HEK293 (cell line): ENCODE results near the gene BABAM1.

Experiments used
- CTCF ChIA-PET: fragments of 350-600 bp; formaldehyde crosslinking; extraction: SDS; loops from one replicate; lab custom pipeline; 2021; ENCODE audit warnings: antibody characterized with exemption; lab: Yijun Ruan, JAX
- POLR2A ChIA-PET: fragments of 300-600 bp; formaldehyde crosslinking; extraction: SDS; loops from one replicate; lab custom pipeline; 2020; ENCODE audit warnings: antibody characterized with exemption, inconsistent platforms; lab: Yijun Ruan, JAX
- H3K27ac ChIP-seq: fragments of 200-500 bp; sonication (Bioruptor generic); 2 replicates; pipeline ENCODE4 v1.5.1; 2014; ENCODE audit warnings: low read depth, low read length, control low read depth, inconsistent platforms; ENCODE audit errors: extremely low read depth
- H3K36me3 ChIP-seq, 2 experiments: fragments of 200-500 bp in 1 of 2; sonication (Bioruptor generic) in 1 of 2; 1 replicate in 1 of 2; 2 replicates in 1 of 2; pipeline ENCODE4 v1.5.1; 2014 to 2017; ENCODE audit warnings: inconsistent platforms in 2 of 2, low read length in 2 of 2; ENCODE audit not compliant: control insufficient read depth in 2 of 2, insufficient read depth in 1 of 2
- H3K4me1 ChIP-seq: fragments of 200-500 bp; sonication (Bioruptor generic); 2 replicates; pipeline ENCODE4 v1.5.1; 2014; ENCODE audit warnings: mild to moderate bottlenecking, low read length, inconsistent platforms; ENCODE audit not compliant: control insufficient read depth, insufficient read depth
- H3K4me3 ChIP-seq: 2 replicates; pipeline ENCODE4 v1.5.1; 2011; ENCODE audit warnings: low read depth, mild to moderate bottlenecking, control low read depth, low read length, moderate library complexity
- H3K9me3 ChIP-seq: fragments of 200-500 bp; sonication (Bioruptor generic); 2 replicates; pipeline ENCODE4 v1.5.1; 2014; ENCODE audit warnings: low read depth, low read length, inconsistent platforms; ENCODE audit not compliant: control insufficient read depth, insufficient read depth
- ATF2 ChIP-seq: fragments of 450-650 bp; formaldehyde crosslinking; IDR thresholded peaks from 2 replicates; pipeline ENCODE4 v1.5.1; 2016; ENCODE audit warnings: missing biosample characterization, missing genetic modification characterization, low read depth
- EGR2 ChIP-seq: fragments of 450-650 bp; formaldehyde crosslinking; IDR thresholded peaks from 2 replicates; pipeline ENCODE4 v1.5.1; 2016; ENCODE audit warnings: low read depth, missing biosample characterization, missing genetic modification characterization
- GLIS1 ChIP-seq: fragments of 450-650 bp; formaldehyde crosslinking; IDR thresholded peaks from 2 replicates; pipeline ENCODE4 v1.5.1; 2016; ENCODE audit warnings: missing biosample characterization, missing genetic modification characterization
- GLIS2 ChIP-seq: fragments of 450-650 bp; formaldehyde crosslinking; IDR thresholded peaks from 2 replicates; pipeline ENCODE4 v1.5.1; 2016; ENCODE audit warnings: missing biosample characterization, missing genetic modification characterization
- IKZF3 ChIP-seq: fragments of 450-650 bp; IDR thresholded peaks from 2 replicates; pipeline ENCODE4 v1.5.0; 2018; ENCODE audit warnings: missing biosample characterization, mild to moderate bottlenecking, missing genetic modification characterization, moderate library complexity
- KLF7 ChIP-seq: fragments of 450-650 bp; formaldehyde crosslinking; IDR thresholded peaks from 2 replicates; pipeline ENCODE4 v1.5.1; 2016; ENCODE audit warnings: missing biosample characterization, missing genetic modification characterization, borderline replicate concordance
- KLF8 ChIP-seq: fragments of 450-650 bp; formaldehyde crosslinking; IDR thresholded peaks from 2 replicates; pipeline ENCODE4 v1.5.1; 2016; ENCODE audit warnings: missing biosample characterization, missing genetic modification characterization
- PATZ1 ChIP-seq: fragments of 450-650 bp; formaldehyde crosslinking; IDR thresholded peaks from 2 replicates; pipeline ENCODE4 v1.5.1; 2016; ENCODE audit warnings: missing biosample characterization, missing genetic modification characterization
- SP3 ChIP-seq: fragments of 450-650 bp; formaldehyde crosslinking; IDR thresholded peaks from 2 replicates; pipeline ENCODE4 v1.5.1; 2016; ENCODE audit warnings: missing biosample characterization, missing genetic modification characterization
- ZEB2 ChIP-seq: fragments of 450-650 bp; formaldehyde crosslinking; IDR thresholded peaks from 2 replicates; pipeline ENCODE4 v1.5.1; 2016; ENCODE audit warnings: missing biosample characterization, missing genetic modification characterization
- ZFHX2 ChIP-seq: fragments of 450-650 bp; formaldehyde crosslinking; conservative IDR thresholded peaks from 2 replicates; pipeline ENCODE4 v1.5.1; 2016; ENCODE audit warnings: missing biosample characterization, missing genetic modification characterization
- ZIC2 ChIP-seq: fragments of 450-650 bp; formaldehyde crosslinking; IDR thresholded peaks from 2 replicates; pipeline ENCODE4 v1.5.1; 2016; ENCODE audit warnings: missing biosample characterization, missing genetic modification characterization
- ZNF148 ChIP-seq: fragments of 450-650 bp; formaldehyde crosslinking; IDR thresholded peaks from 2 replicates; pipeline ENCODE4 v1.5.0; 2017; ENCODE audit warnings: missing biosample characterization, missing genetic modification characterization, borderline replicate concordance
- ZNF157 ChIP-seq: fragments of 450-650 bp; formaldehyde crosslinking; IDR thresholded peaks from 2 replicates; pipeline ENCODE4 v1.5.1; 2016; ENCODE audit warnings: missing biosample characterization, missing genetic modification characterization
- ZNF561 ChIP-seq: fragments of 450-650 bp; IDR thresholded peaks from 2 replicates; pipeline ENCODE4 v1.5.1; 2018; ENCODE audit warnings: missing biosample characterization, missing genetic modification characterization, borderline replicate concordance
- ZNF600 ChIP-seq: fragments of 450-650 bp; formaldehyde crosslinking; IDR thresholded peaks from 2 replicates; pipeline ENCODE4 v1.5.1; 2016; ENCODE audit warnings: missing biosample characterization, missing genetic modification characterization
- ZNF623 ChIP-seq: fragments of 450-650 bp; formaldehyde crosslinking; IDR thresholded peaks from 2 replicates; pipeline ENCODE4 v1.5.1; 2016; ENCODE audit warnings: missing biosample characterization, missing genetic modification characterization
- ZNF654 ChIP-seq: fragments of 450-650 bp; formaldehyde crosslinking; IDR thresholded peaks from 2 replicates; pipeline ENCODE4 v1.5.1; 2016; ENCODE audit warnings: low read depth, missing biosample characterization, missing genetic modification characterization
- ZNF692 ChIP-seq: fragments of 450-650 bp; formaldehyde crosslinking; IDR thresholded peaks from 2 replicates; pipeline ENCODE4 v1.5.1; 2016; ENCODE audit warnings: missing biosample characterization, missing genetic modification characterization
- ZNF707 ChIP-seq: fragments of 450-650 bp; formaldehyde crosslinking; IDR thresholded peaks from 2 replicates; pipeline ENCODE4 v1.5.1; 2016; ENCODE audit warnings: missing biosample characterization, missing genetic modification characterization
- ZNF792 ChIP-seq: fragments of 450-650 bp; formaldehyde crosslinking; IDR thresholded peaks from 2 replicates; pipeline ENCODE4 v1.5.1; 2016; ENCODE audit warnings: missing biosample characterization, missing genetic modification characterization

BABAM1 gene

GRCh38 chr19:17246681-17247425 lies 20.4 kb upstream of the BABAM1 start:
- peak overlapping the region; percentile 79; the same call in 1 of the 2 replicates for H3K27ac ChIP-seq
- CTCF ChIA-PET: no interaction called here
- no peaks in the 10 kb centered on the region for H3K9me3 ChIP-seq
- H3K4me1 ChIP-seq: peaks cover 10% of the 10 kb centered on the region
- POLR2A ChIA-PET: no interaction called here
- no peaks in the 10 kb centered on the region for H3K36me3 ChIP-seq
- H3K4me3 ChIP-seq: peak overlapping the region; percentile 45
- TF ChIP-seq KLF7 (no peak), ATF2 (tag by site-specific recombination) (no peak), ZFHX2 (tag by site-specific recombination) (peak; percentile 83), ZNF148 (tag by site-specific recombination) (no peak), EGR2 (tag by site-specific recombination) (peak; percentile 73; the same call in 1 of the 2 replicates), ZNF623 (tag by site-specific recombination) (no peak), ZNF707 (tag by site-specific recombination) (no peak), SP3 (no peak), PATZ1 (tag by site-specific recombination) (no peak), ZNF692 (0 out of 2 replicates have a peak, but pooled peaks have one; percentile 7), ZNF600 (tag by site-specific recombination) (no peak), ZNF561 (tag by site-specific recombination) (no peak), ZNF792 (tag by site-specific recombination) (peak; percentile 78; the same call in 1 of the 2 replicates), ZNF654 (tag by site-specific recombination) (no peak)

GRCh38 chr19:17248011-17248776 lies 19.0 kb upstream of the BABAM1 start:
- Histone ChIP-seq H3K36me3 (no peaks in the 10 kb centered on the region), H3K9me3 (no peaks in the 10 kb centered on the region), H3K4me1 (peaks cover 10% of the 10 kb centered on the region), H3K4me3 (no peak overlapping the region), H3K27ac (no peak overlapping the region)
- TF ChIP-seq IKZF3 (0 out of 2 replicates have a peak, but pooled peaks have one; percentile 27), GLIS1 (tag by site-specific recombination) (peak; percentile 26; the same call in 1 of the 2 replicates), ZEB2 (tag by site-specific recombination) (peak; percentile 72), KLF8 (no peak), KLF7 (no peak), GLIS2 (tag by site-specific recombination) (peak; percentile 44; the same call in 1 of the 2 replicates), ZNF157 (no peak), EGR2 (tag by site-specific recombination) (0 out of 2 replicates have a peak, but pooled peaks have one; percentile 26), ZIC2 (tag by site-specific recombination) (peak; percentile 62)
- ChIA-PET POLR2A (interaction anchor here (1.3 to 2.2 kb wide), 4 partner anchors 13 to 33 kb away, joined by 4 to 12 read pairs (median 8); partner anchors contain the start of genes BABAM1, OCEL1 and USE1), CTCF (interaction anchor here (1.1 to 2.8 kb wide), 3 partner anchors 12 to 20 kb away, joined by 3 to 26 read pairs (median 6); no protein-coding TSS in a partner anchor)
